Activated CD4-positive, alpha-beta T cell treated with anti-CD3 and anti-CD28 coated beads, Interleukin-2, amount 50 U/mL, for 1 hour (primary cell): ENCODE data around the gene CAPN13.

Experiments
- DNase-seq: peaks from one replicate; pipeline ENCODE4 v3.0.0-alpha.2; 2020

CAPN13 gene, protein sequence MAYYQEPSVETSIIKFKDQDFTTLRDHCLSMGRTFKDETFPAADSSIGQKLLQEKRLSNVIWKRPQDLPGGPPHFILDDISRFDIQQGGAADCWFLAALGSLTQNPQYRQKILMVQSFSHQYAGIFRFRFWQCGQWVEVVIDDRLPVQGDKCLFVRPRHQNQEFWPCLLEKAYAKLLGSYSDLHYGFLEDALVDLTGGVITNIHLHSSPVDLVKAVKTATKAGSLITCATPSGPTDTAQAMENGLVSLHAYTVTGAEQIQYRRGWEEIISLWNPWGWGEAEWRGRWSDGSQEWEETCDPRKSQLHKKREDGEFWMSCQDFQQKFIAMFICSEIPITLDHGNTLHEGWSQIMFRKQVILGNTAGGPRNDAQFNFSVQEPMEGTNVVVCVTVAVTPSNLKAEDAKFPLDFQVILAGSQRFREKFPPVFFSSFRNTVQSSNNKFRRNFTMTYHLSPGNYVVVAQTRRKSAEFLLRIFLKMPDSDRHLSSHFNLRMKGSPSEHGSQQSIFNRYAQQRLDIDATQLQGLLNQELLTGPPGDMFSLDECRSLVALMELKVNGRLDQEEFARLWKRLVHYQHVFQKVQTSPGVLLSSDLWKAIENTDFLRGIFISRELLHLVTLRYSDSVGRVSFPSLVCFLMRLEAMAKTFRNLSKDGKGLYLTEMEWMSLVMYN

DNA sequence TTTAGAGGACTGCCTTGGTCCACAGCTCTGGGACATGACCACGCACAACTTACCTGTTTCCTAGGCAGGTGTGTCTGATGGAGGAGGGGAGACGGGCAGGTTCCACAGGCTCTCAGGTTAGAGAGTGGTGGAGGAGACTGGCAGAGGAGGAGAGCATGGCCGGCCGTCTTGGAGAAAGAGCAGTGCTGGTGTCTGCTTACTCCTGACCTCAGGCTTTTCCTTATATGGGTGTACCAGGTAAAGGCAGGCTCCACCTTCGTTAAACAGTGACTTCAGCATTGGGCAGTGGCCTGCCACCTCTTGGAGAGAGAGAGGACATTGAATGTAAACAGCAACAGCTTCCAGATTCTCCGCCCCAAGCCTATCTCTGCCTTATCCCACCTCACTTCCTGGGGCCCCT, at the start of gene CAPN13:
CAPN13 (minus strand) TSS at position 198 of the 400 bp plus-strand sequence. CDS start 20,121 bp downstream, outside the sequence.
- no peak for DNase-seq

DNA sequence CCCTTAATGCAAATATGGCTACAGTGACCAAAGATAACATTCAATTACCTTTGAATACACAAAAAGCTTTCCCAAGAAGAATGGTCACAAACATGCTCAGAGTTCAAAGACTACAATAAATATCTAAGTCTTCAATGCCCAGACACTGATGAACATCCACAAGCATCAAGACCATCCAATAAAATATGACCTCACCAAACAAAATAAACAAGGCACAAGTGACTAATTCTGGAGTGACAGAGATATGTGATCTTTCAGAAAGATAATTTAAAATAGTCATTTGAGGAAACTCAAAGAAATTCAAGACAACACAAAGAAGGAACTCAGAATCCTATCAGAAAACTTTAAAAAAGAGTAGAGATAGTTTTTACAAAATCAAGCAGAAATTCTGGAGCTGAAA, 40.6 kb upstream of the CAPN13 start:
- DNase-seq, result no peak

DNA sequence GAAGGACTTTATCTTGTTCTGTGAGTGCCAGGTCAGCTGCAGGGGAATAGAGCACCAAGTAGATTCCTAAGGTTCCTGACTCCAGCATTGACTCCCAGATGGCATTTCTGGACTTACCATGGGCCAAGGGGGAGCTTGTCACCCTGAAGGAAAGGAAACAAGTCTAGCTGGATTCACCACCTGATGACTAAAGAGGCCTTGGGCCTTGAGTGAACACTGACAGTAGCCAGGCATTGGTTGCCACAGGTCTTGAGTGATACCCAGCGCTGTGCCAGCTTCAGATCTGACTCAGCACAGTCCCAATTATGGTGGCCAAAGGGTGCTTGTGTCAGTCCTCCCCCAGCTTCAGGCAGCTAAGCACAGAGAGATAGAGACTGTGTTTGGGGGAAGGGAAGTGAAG, 40.1 kb upstream of the CAPN13 start:
- no peak for DNase-seq

DNA sequence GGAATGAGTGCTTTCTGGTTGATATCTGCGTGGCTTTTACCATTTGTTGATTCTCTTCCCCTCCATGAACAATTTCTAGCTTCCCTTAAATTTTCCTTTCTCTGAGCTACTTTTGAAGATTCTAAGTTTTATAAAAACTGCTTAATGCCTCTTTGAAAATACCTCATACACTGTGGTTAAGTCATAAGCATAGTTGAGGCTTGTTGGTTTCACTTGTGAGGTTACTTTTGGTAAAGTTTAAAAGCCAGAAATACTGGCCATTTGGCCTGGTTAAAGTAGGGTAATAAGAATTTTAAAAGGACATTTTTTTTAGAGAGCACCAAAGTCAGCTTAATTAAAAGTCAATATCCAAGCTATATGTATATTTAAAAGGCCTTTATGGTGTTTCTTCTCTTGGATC, 21.3 kb upstream of the CAPN13 start:
- no peak for DNase-seq

DNA sequence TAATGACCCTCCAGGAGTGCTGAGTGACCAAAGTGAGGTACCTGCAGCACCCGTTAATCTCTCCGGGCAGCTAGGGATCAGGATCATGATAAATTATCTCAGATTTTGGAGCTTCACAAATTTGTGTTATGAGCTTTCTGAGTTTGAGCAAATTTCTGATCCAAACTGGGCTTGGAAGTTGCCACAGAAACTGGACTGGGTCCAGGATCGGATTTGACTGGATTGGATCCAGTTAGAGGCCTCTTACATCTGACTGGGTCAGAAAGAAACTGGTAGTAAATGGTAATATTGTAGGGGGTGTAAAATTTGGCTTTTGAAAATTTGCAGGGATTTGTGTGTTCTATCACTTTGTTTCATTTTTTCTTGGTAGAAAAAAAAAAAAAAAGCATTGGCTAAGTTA, 19.7 kb upstream of the CAPN13 start:
- DNase-seq, result no peak

DNA sequence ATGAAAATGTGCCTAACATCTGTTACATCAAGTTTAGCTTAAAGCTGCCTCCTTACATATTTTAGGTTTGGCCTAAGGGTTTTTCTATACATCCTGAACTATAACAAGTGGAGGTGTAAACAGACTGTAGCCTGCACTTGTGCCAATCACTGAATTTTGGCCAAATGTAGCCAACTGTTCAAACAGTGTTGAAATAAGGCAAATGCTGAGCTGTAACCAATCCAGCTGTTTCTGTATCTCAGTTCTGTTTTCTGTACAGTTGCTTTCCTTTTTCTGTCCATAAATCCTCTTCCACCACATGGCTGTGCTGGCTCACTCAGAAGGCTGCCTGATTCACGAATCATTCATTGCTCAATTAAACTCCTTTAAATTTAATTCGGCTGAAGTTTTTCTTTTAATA, 19.2 kb upstream of the CAPN13 start:
- DNase-seq, result no peak

DNA sequence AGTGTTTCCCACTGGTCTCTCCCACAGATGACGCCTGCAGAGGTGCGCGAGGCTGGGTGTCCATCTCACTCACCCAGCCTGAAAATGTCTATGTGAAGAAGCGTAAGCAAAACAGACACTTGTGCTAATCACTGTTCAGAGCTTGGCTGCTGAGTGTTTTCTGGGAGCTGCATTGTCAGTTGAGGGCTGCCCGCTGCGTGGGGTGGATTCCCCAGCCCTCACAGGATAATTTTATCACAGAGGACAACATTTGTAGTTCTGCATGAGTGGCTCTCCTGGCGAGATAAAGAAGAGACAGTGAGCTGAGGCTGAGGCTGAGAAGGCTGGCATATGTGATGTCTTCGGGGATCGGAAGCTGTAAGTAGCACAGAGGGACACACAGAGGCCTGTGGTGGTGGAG, 16.2 kb upstream of the CAPN13 start:
- no peak for DNase-seq

DNA sequence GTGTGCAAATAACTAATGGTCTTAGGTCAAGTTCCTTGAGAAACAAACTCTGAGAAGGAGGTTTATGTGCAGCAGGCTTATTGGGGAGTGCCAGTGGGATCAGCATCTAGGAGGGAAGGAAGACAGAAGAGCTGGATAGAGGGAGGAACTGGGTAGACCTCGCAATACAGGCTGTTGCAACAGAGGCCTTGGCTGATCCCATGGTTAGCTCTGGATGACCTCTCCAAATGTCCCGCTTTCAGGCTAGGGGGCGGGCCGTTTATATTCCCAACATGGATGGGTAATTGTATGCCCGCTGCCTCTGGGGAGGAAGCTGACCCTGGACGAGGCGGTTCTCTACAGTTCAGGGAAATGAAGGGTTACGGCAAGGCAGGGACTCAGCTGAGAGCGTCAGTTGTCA, 14.7 kb upstream of the CAPN13 start:
- no peak for DNase-seq

DNA sequence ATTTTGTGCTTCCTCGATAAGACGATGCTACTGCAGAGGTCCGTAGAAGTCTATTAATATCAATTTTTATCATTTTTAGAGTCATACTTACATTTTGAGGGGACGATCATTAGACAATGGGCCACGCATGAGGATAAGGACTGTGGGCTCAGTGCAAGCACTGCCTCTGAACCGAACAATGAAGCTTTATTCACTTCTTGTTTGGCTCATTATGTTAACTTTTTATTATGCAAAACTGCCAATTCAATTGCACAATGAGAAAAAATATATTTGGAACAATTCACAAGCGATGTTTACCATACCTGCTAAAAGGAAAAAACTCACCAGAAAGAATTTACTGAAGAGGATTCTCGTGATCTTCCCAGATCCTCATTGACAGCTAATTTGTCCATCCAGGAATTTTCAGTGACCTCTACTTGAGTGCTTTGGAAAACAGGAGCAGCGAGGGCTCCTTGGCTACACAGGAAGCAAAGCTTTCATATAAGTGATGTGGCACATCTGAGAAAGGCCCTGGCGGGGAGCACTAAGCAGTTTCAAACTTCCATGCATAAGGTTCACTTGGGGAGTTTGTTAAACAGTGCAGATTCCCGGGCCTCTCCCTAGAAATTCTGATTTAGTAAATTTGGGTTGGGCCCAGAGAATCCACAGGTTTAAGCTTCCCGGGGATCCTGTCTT, 13.3 kb upstream of the CAPN13 start:
- DNase-seq, result no peak

DNA sequence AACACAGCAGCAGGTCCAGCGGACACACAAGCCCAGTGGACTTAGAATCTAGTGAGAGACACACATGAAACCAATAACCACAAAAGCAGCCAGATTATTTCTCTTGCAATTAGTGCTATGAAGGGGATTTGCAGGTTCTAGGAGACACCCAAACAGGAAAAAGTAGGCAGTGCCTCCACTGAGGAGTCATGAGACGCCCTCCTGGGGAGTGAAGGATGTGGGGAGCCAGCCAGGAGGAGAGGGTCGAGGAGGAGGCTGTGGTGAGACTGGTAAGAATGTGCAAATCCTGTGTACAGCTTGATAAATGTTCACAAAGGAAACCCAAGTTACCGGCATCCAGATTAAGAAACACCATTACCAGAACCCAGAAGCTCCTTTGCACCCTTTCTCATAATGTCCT, 2.7 kb upstream of the CAPN13 start:
- no peak for DNase-seq

DNA sequence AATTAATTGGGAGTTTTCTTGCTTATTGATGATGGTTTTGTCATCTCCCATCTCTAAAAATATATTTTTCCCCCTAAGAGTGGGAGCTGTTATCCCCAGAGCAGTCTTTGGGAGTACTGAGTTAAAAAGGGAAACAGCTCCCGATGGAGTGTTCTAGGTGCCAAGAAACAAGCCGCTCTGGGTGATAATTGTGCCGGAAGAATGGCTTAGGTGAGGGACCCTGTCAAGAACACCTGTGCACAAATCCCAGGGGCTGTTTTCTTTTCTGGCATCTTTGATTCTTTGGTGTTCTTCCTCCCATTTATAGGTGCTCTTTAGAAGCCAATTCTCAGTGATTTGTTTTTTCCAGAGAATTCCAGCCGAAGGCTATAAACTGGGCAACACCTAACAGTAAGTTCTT, 1.4 kb upstream of the CAPN13 start:
- DNase-seq, result no peak

DNA sequence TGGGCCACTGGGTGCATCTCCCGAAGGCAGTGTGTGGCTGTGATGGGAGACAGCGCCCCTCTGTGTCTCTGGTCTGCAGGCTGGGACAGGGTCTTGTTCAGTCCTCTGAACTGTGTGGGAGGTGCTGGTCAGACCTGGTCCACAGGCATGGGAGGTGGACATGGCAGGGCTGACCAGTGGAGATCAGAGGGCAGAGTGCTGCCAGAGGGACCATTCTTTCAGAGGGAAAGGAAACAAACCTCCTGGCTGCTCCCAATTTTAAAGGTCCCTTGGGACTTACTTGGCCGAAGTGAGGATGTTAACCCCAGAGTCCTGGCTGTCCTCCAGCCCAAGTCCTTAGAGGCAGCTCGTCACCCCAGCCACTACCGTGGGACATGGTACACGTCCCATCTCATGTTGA, 4.0 kb downstream of the CAPN13 start:
- no peak for DNase-seq

DNA sequence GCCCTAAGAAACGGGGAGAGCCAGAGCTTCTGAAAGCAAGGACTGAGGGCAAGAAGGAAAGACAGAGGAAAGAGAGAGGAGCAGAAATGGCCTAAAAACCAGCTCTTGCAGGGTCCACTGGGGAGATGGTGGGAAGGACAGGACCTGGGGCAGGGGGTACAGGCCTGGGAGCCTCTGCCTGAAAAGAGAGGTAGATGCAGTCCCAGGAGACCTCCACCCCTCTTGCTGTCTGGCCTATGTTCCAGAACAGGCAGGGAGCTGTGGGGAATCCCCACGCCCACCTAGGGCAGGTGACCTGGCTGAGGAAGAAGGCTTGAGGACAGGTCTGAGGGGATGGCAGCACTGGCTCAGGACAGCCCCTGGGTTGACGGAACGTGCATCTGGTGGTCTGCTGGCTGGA, 4.6 kb downstream of the CAPN13 start:
- no peak for DNase-seq

DNA sequence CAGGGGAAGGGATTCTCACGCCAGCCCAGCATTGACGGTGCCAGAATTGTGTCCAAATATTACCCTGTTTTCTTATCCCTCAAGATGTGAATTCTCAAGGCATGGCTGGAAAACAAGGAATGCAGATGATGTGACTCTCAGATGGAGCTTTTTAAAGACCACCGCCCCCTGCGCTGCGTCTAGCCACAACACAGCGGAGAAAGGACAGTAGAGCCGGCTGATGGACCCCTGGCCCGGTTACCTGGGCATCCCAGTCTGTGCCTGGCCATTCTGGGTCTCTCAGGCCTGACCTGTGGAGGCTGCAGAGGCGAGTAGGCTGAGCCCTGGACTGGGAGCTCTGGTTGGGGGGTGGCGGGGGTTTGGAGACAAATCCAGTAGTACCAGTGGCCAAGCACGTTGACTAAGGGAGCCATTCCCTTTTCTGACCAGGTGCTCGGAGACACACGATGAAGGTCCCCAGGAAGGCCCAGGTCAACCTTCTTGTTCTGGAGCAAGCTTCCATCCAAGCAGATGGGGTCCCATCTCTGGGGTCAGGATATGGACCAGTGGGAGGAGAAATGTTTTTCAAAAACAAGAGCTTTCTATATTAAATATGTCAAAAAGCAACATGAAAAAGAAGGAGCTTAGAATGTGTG, 5.3 kb downstream of the CAPN13 start:
- no peak for DNase-seq

DNA sequence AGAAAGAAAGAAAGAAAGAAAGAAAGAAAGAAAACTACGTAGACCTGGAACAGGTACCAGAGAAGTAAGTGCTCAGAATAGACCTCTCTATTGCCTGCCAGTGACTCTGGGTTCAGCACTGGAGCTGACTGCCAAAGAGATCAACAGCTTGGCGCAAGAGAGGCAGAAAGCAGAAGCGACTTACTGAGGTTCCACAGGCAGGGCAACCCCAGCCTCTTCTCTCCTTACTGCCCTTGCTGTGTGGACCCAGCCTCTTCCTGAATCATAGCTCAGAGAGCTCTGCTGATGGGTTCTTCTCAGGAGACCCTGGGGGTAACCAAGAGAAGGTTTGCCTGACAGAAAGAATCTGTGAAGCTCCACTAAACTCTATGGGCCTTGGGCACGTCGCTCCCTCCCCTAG, 7.1 kb downstream of the CAPN13 start:
- DNase-seq, result no peak

DNA sequence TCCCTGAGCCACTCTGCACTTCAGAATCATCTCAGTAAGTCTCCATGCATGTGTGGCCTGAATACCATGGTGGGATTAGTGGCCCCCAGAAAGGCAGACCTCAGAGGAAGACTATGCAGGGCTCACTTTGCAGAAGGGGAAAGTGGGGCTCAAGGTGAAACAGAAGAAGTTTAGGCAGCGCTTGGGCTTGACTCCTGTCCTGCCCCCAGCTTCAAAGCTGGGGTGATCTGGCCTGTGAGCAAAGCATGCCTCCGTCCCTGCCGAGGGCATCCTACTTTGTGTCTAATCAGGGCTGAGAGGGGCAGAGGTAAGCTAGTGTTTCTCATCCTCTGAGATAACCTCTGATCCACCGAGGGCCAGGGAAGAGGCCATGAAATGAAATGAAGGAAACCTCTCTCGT, 7.9 kb downstream of the CAPN13 start:
- DNase-seq, result no peak

DNA sequence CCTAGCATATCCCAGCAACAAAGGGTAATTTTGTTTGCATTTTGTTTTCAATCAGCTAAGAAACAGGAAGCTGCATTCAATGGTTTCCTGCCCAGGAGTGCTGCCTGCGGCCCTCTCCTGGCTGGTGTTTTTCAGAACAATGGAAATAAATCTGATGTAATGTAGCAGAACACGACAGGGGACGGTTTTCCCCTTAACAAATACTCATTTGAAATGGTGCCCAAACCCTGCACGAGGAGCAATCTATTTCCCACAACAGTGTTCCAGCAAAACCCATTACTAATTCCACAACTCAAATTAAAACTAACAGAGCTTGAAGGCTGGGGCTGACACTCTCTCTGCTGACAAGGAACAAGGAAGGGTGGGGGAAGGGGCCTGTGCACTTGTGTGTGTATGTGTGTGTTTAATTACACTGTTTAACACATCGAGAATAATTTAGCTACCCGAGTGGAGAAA, 8.7 kb downstream of the CAPN13 start:
- DNase-seq, result no peak

DNA sequence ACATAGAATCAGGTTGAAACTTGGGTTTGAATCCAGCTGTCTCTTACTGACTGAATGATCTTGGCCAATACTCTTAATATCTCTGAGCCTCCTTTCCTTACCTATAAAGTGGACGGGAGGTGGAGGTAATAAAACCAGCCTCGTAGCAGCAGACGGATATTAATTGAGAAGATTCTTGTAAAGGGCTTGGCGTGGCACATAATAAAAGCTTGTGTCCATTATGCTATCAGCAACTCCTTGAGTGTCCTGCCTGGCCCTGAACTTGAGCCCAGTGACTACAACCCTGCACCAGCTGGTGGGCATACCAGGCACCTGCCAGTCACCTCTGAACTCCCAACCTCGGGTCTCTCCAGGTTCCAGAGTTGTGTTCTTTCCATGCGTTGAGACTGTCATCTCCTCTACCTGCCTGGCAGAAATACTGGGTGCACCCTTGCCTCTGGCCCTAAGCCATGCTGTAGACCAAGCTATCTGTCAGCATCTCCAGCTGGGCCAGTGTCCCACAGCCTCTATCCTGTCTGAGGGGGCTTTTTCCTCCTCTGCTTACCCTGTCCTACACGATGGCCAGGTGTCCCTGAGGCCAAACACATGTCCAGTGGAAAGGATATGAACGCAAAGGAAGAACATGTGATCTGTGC, 9.7 kb downstream of the CAPN13 start:
- no peak for DNase-seq

DNA sequence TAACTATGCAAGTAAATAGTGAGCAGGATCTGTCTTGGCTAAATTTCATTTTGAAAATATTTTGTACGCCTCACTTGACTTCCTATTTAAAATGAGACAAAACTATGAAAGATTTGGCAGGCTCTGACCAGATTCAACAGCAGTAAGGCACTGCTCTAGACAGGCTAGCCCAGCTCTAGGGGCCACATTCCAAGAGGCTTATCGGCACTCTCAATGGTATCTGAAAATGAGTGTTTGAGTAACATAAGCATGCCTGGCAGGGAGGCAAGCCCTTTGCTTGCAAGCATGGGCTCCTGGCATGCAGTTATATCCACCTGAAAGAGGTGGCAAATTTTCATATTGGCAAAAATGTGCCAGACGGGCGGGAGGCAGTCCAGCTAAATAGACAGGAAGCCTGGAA, 10.5 kb downstream of the CAPN13 start:
- DNase-seq, result no peak

DNA sequence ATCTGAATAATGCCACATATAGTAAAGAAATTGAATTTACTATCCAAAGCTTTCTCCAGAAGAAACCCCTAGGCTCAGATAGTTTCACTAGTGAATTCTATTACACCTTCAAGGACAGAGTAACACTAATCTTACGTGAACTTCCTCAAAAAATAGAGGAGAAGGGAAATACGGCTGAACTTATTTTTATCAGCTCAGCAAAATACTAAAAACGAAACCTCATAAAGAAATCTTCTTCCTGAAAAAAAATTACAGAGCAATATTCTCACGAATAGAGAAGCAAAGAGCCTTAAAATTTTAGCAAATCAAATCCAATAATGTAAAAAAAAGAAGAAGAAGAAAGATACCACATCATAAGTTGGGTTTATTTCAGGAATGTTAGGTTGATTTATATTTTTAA, 14.7 kb downstream of the CAPN13 start:
- DNase-seq, result no peak

DNA sequence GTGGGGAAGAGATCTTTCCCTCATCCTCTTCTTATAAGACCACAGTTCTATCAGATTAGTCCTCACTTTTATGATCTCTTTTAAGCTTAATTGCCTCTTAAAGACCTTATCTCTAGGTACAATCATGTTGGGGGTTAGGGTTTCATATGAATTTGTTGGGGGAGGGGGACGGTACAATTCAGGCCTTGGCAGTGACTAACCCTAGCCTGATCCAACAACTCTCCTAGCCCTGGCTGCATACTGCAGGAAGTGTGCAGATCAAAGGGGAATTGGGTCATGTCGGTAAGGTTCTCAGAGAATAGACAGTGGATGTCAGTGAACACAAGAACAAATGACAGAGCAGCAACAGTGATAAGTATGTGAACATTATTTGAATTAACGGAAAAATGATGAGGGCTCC, 16.4 kb downstream of the CAPN13 start:
- no peak for DNase-seq

DNA sequence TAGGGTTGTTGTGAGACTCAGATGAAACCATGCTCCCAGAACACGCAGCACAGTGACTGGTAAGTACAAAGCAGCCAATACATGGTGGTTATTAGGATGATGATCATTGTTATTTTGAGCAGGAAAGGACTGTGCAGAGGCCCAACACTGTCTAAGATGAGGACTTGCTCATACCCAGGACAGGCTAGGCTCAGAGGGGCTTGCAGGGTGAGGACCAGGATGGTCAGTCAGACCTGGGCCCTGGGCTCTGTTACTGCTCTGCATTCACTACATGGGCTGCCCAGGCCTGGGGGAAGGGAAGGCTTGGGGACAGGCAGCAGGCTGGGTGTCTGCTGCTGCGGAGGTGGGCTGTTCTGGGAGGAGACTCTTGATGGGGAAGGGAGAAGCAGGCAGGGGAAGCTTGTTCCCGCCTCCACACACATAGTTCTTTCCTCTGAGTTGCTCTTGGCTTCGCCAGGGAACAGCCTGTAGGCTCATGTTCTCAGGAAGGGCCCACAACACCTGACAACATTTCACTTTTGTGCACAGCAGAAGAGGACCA, 17.5 kb downstream of the CAPN13 start:
- DNase-seq, result no peak
